Spleen (tissue), 11 donors: Measurements from ENCODE around the gene CITED1. TPM values are rescaled to one million over a fixed set of nuclear protein-coding genes. Genes with fewer than 3 reads are reported as not detected.

Source experiments
- DNase-seq: peaks from one replicate; pipeline ENCODE4 v3.0.0-alpha.2; 2020
- H3K27ac ChIP-seq, 8 donors: fragments of 200-600 bp; sonication (generic) in 7 of 8; 1 replicate in 4 of 8; 2 replicates in 4 of 8; pipeline versions ENCODE4 v1.5.0 to v1.8.0; 2016 to 2021; ENCODE audit warnings: inconsistent platforms in 4 of 8, mild to moderate bottlenecking in 4 of 8, moderate library complexity in 1 of 8
- H3K27me3 ChIP-seq, 7 donors: fragments of 200-600 bp; sonication (generic) in 6 of 7; replicated peaks in 1 of 7; 1 replicate in 4 of 7; 2 replicates in 3 of 7; pipeline versions ENCODE4 v1.5.0 to v1.8.0; 2016 to 2021; ENCODE audit warnings: inconsistent platforms in 3 of 7, mild to moderate bottlenecking in 1 of 7
- H3K36me3 ChIP-seq, 6 donors: fragments of 200-600 bp; sonication (generic) in 5 of 6; 1 replicate in 4 of 6; 2 replicates in 2 of 6; pipeline versions ENCODE4 v1.5.0 to v1.8.0; 2016 to 2021; ENCODE audit warnings: inconsistent platforms in 2 of 6
- H3K4me1 ChIP-seq, 6 donors: fragments of 200-600 bp; sonication (generic) in 5 of 6; 1 replicate in 3 of 6; 2 replicates in 3 of 6; pipeline versions ENCODE4 v1.5.0 to v1.8.0; 2016 to 2021; ENCODE audit warnings: inconsistent platforms in 3 of 6
- H3K4me3 ChIP-seq, 8 donors: fragments of 200-600 bp; sonication (generic) in 7 of 8; 1 replicate in 4 of 8; 2 replicates in 4 of 8; pipeline versions ENCODE4 v1.5.0 to v1.8.0; 2016 to 2021; ENCODE audit warnings: inconsistent platforms in 4 of 8, mild to moderate bottlenecking in 4 of 8, moderate library complexity in 2 of 8
- H3K9me3 ChIP-seq, 8 donors: fragments of 200-600 bp; sonication (generic) in 7 of 8; 1 replicate in 4 of 8; 2 replicates in 4 of 8; pipeline versions ENCODE4 v1.5.0 to v1.8.0; 2016 to 2021; ENCODE audit warnings: inconsistent platforms in 4 of 8
- POLR2A ChIP-seq, 3 donors: fragments of 450-650 bp; IDR thresholded peaks; one replicate each; pipeline ENCODE4 v1.5.1; 2017; ENCODE audit warnings: antibody characterized with exemption in 3 of 3, mild to moderate bottlenecking in 1 of 3
- POLR2AphosphoS5 ChIP-seq, 3 donors: sonication (generic); formaldehyde crosslinking; IDR thresholded peaks; one replicate each; pipeline ENCODE4 v1.5.1; 2017; ENCODE audit warnings: antibody characterized with exemption in 3 of 3
- WGBS, 5 donors: extraction: QIAGEN DNeasy Blood & Tissue Kit in 3 of 5; methylation state at CpG; one replicate each; pipeline versions ENCODE4 v1.1.5 to v1.1.7; 2013 to 2018; 5-methylcytosine and 5-hydroxymethylcytosine counted together
- intact Hi-C: fragments of 100-400 bp; cut with DNase I; formaldehyde crosslinking; loops from one replicate; pipeline ENCODE4 v1.15.0; 2023; ENCODE audit warnings: low total_unique reads
- polyA plus RNA-seq, 3 donors: library from polyadenylated mRNA; stranded (reverse); fragments of 200-250 nt; gene quantifications; one replicate each; pipeline ENCODE4 v1.2.1, GENCODE V29; 2013
- total RNA-seq, 7 donors: library from RNA; depleted of rRNA in 3 of 7; stranded (reverse); fragments of >200 nt in 3 of 7; fragmentation: NEBNext Ultra II Directional in 4 of 7; extraction: Animal tissue kit (Norgen Biotek cat#: 25700) in 4 of 7; gene quantifications; one replicate each; pipeline versions ENCODE4 v1.1.0 to v1.2.1, GENCODE V29; 2016 to 2021
- TF ChIP-seq, protein P1 (sequence below), 11 experiments: fragments of 200-600 bp in 7 of 11; fragments of 450-650 bp in 4 of 11; sonication (generic) in 4 of 11; IDR thresholded peaks in 8 of 11; conservative IDR thresholded peaks in 3 of 11; 1 replicate in 7 of 11; 2 replicates in 4 of 11; pipeline versions ENCODE4 v1.4.0 to v1.8.0; 2016 to 2021; ENCODE audit warnings: antibody characterized with exemption in 11 of 11, inconsistent platforms in 4 of 11, mild to moderate bottlenecking in 1 of 11
- donor health status: healthy with polysubstance abuse.
- donor health status: DM: no; HTN: no; CAD: no; lungs with moderate emphysema.
- donor health status: DM: no; HTN: no; CAD: no.
- donor health status: Bipolar disorder and iron deficiency.
- donor health status: healthy.
- donor health status: DM: no; HTN: no; CAD: no.
- donor health status: DM: yes; HTN: yes; CAD: no.

CITED1 gene
- total and polyA plus RNA-seq, 10 donors, result 0.33 to 0.73 (median 0.37) TPM; not detected in 5

DNA sequence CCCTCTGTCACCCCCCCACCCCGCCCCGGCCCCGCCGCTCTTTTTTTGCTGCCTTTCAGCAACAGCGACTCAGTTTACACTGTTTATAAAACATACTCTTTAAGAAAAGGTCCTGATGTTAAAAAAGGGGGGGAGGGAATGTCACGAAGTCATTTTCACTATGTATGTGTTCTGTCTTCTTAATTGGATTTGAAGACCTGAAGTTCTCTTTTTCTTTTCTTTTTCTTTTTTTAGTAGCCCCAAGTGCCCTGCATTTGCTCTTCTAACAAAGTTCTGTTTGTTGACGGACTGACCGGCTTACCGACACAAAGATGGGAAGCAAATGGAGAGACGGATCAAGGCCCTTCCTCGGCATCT lies 2.5 kb upstream of the CITED1 start:
- intact Hi-C loops, result no loop called here
- H3K27ac ChIP-seq, result no peak overlapping the region
- H3K36me3 ChIP-seq, result no peaks in the 10 kb centered on the region
- peaks cover 10 to 91% (median 68%) of the 10 kb centered on the region in 7 donors for H3K27me3 ChIP-seq
- WGBS, 5 donors, result 4 to 26% (median 6%) methylated on average over 11 of the region's 11 CpGs
- H3K4me3 ChIP-seq, result peak overlapping the region in 6 of 8 donors; percentile 3 to 72 (median 12)
- no peak for DNase-seq
- peaks cover 10 to 50% (median 38%) of the 10 kb centered on the region in 6 donors for H3K4me1 ChIP-seq
- TF ChIP-seq POLR2AphosphoS5 (IDR thresholded peaks at IDR 0.05) (no peak), POLR2A (IDR thresholded peaks at IDR 0.05) (no peak)
- TF ChIP-seq, protein P1, sequence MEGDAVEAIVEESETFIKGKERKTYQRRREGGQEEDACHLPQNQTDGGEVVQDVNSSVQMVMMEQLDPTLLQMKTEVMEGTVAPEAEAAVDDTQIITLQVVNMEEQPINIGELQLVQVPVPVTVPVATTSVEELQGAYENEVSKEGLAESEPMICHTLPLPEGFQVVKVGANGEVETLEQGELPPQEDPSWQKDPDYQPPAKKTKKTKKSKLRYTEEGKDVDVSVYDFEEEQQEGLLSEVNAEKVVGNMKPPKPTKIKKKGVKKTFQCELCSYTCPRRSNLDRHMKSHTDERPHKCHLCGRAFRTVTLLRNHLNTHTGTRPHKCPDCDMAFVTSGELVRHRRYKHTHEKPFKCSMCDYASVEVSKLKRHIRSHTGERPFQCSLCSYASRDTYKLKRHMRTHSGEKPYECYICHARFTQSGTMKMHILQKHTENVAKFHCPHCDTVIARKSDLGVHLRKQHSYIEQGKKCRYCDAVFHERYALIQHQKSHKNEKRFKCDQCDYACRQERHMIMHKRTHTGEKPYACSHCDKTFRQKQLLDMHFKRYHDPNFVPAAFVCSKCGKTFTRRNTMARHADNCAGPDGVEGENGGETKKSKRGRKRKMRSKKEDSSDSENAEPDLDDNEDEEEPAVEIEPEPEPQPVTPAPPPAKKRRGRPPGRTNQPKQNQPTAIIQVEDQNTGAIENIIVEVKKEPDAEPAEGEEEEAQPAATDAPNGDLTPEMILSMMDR (IDR thresholded peaks at IDR 0.05 in 8 of 11, conservative IDR thresholded peaks at IDR 0.05 in 3 of 11), result no peak
- no peaks in the 10 kb centered on the region for H3K9me3 ChIP-seq

DNA sequence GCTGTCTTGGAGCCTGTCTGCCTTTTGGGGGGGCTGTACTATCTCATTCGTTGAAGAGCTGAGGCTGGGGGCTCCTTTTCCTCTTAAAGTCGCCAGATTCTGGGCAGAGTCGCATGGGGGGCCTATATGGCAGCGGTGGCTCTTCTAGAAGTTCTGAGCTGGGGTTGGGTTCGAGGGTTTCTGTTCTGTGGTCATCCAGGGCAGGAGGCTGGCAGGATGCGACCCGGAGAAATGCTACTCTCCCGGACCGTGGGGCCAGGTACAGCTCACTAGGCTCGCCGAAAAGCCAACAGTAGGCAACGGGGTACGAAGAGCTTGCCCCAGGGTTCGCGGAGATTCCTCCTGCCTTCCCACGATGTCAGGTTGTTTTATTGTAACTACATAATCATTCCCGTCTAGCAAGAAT lies 1.9 kb upstream of the CITED1 start:
- H3K9me3 ChIP-seq, result no peaks in the 10 kb centered on the region
- intact Hi-C loops, result no loop called here
- 5 to 35% (median 9%) methylated on average over 7 to 17 of the region's 17 CpGs for WGBS, 5 donors
- peaks cover 10 to 50% (median 38%) of the 10 kb centered on the region in 6 donors for H3K4me1 ChIP-seq
- H3K36me3 ChIP-seq, result no peaks in the 10 kb centered on the region
- H3K27me3 ChIP-seq, result peaks cover 10 to 96% (median 73%) of the 10 kb centered on the region in 7 donors
- H3K4me3 ChIP-seq, result peak overlapping the region in 6 of 8 donors; percentile 47 to 72 (median 47)
- no peak for DNase-seq
- no peak overlapping the region for H3K27ac ChIP-seq
- TF ChIP-seq, protein P1 (IDR thresholded peaks at IDR 0.05 in 8 of 11, conservative IDR thresholded peaks at IDR 0.05 in 3 of 11), result no peak
- TF ChIP-seq POLR2A (IDR thresholded peaks at IDR 0.05) (no peak), POLR2AphosphoS5 (IDR thresholded peaks at IDR 0.05) (no peak)

DNA sequence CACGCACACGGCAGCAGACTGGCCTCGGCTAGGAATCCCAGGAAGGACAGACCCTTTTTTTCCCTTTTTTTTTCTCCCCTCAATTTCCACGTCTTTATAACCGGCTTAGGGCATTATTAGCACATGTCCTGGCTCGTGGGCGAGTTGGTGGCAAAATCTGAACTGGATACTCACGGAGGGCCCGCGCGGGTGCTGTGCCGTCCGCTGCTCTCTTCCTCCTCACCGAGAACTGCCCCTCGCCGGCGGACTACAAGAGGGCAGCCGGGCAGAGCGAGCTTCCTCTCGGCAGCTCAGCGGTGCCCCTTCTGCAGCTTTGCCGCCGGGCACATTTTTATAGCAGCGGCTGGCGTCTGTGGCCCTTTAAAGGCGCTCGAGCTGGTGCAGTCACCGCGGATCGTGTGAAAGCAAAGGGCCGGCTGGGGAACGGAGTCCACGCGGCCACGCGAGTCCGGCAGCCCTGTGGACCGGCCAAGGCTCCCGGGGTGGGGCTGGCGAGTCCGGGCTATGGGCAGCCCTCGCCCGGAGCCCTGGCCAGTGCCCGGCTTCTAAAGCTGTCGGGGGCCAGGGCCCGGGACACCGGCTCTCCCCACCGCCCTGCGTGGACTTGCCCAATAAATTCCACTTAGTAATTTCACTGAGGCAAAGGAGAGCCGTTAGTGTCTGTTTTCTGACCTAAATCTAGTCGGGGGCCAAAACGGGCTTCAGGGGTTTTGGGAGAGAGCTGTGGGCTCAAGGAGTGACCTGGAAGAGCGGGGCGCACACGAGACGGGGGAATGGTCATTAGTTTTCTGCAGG lies 1.3 kb upstream of the CITED1 start:
- no peaks in the 10 kb centered on the region for H3K36me3 ChIP-seq
- peak overlapping the region; percentile 27 to 72 (median 47) for H3K4me3 ChIP-seq
- DNase-seq, result peak; percentile 88
- no peak overlapping the region for H3K27ac ChIP-seq
- 0 to 26% (median 3%) methylated on average over 21 to 56 of the region's 56 CpGs for WGBS, 5 donors
- intact Hi-C loops, result no loop called here
- peaks cover 10 to 50% (median 38%) of the 10 kb centered on the region in 6 donors for H3K4me1 ChIP-seq
- TF ChIP-seq POLR2AphosphoS5 (IDR thresholded peaks at IDR 0.05) (peak in 2 of 3 donors; percentile 49 to 55), POLR2A (IDR thresholded peaks at IDR 0.05) (no peak)
- TF ChIP-seq, protein P1 (IDR thresholded peaks at IDR 0.05 in 8 of 11, conservative IDR thresholded peaks at IDR 0.05 in 3 of 11), result no peak
- H3K9me3 ChIP-seq, result no peaks in the 10 kb centered on the region
- H3K27me3 ChIP-seq, result peaks cover 10 to 96% (median 78%) of the 10 kb centered on the region in 7 donors

- no peaks in the 10 kb centered on the region for H3K9me3 ChIP-seq
- peak overlapping the region; percentile 27 to 72 (median 47) for H3K4me3 ChIP-seq
- no peak for DNase-seq
- WGBS, 5 donors, result 0 to 16% (median 0%) methylated on average over 9 to 92 of the region's 92 CpGs
- intact Hi-C loops, result no loop called here
- peaks cover 10 to 96% (median 81%) of the 10 kb centered on the region in 7 donors for H3K27me3 ChIP-seq
- TF ChIP-seq, protein P1 (IDR thresholded peaks at IDR 0.05 in 8 of 11, conservative IDR thresholded peaks at IDR 0.05 in 3 of 11), result no peak
- TF ChIP-seq POLR2AphosphoS5 (IDR thresholded peaks at IDR 0.05) (no peak), POLR2A (IDR thresholded peaks at IDR 0.05) (no peak)
- peaks cover 10 to 50% (median 38%) of the 10 kb centered on the region in 6 donors for H3K4me1 ChIP-seq
- H3K36me3 ChIP-seq, result no peaks in the 10 kb centered on the region
- H3K27ac ChIP-seq, result no peak overlapping the region
Observed at GRCh38 chrX:72306085-72306801, 529 bp upstream of the CITED1 start.
